Limb (tissue), 2 donors: ENCODE data around the gene PDPR.
A peak's percentile ranks its signal among the peaks of the same experiment; 100 is the strongest.
"Not testable (repeated sequence)": the region's sequence is repeated elsewhere in the genome, so short reads cannot be mapped to it uniquely, and the experiment has no call there.

Source experiments
- DNase-seq, 2 donors: peaks; one replicate each; pipeline ENCODE4 v3.0.0-alpha.2; 2016; ENCODE audit errors: extremely low spot score in 2 of 2

The PDPR gene

GRCh38 chr16:70113982-70114826 lies at the start of gene PDPR:
Gene PDPR, plus strand, starts transcription at chr16:70114332. Its CDS starts 6,161 bp downstream, at chr16:70120493.
- DNase-seq: peak; percentile 90 to 92

GRCh38 chr16:70064841-70065370 lies 49.2 kb upstream of the PDPR start:
- peak in 1 of 2 donors; percentile 68 for DNase-seq

GRCh38 chr16:70065376-70065745 lies 48.8 kb upstream of the PDPR start:
- DNase-seq: not testable (repeated sequence)

GRCh38 chr16:70065746-70066658 lies 48.1 kb upstream of the PDPR start:
- peak; percentile 61 to 90 for DNase-seq

- DNase-seq: not testable (repeated sequence)
Observed at GRCh38 chr16:70066751-70067150, 47.4 kb upstream of the PDPR start.

- DNase-seq: not testable (repeated sequence)
Observed at GRCh38 chr16:70079081-70079480, 35.1 kb upstream of the PDPR start.

- not testable (repeated sequence) for DNase-seq
Observed at GRCh38 chr16:70081219-70081618, 32.9 kb upstream of the PDPR start.

- not testable (repeated sequence) for DNase-seq
Observed at GRCh38 chr16:70083931-70084330, 30.2 kb upstream of the PDPR start.

GRCh38 chr16:70088160-70088559 lies 26.0 kb upstream of the PDPR start:
- not testable (repeated sequence) for DNase-seq

- not testable (repeated sequence) for DNase-seq
Observed at GRCh38 chr16:70088877-70089276, 25.3 kb upstream of the PDPR start.

GRCh38 chr16:70089289-70089688 lies 24.8 kb upstream of the PDPR start:
- not testable (repeated sequence) for DNase-seq

- DNase-seq: not testable (repeated sequence)
Observed at GRCh38 chr16:70091104-70091503, 23.0 kb upstream of the PDPR start.

GRCh38 chr16:70094096-70094495 lies 20.0 kb upstream of the PDPR start:
- not testable (repeated sequence) for DNase-seq

- DNase-seq: not testable (repeated sequence)
Observed at GRCh38 chr16:70109583-70110279, 4.4 kb upstream of the PDPR start.

- not testable (repeated sequence) for DNase-seq
Observed at GRCh38 chr16:70112162-70112561, 2.0 kb upstream of the PDPR start.

GRCh38 chr16:70113599-70113981 lies 542 bp upstream of the PDPR start:
- not testable (repeated sequence) for DNase-seq

- DNase-seq: not testable (repeated sequence)
Observed at GRCh38 chr16:70118354-70118753, 4.2 kb downstream of the PDPR start.

- not testable (repeated sequence) for DNase-seq
Observed at GRCh38 chr16:70118776-70119175, 4.6 kb downstream of the PDPR start.

- DNase-seq: not testable (repeated sequence)
Observed at GRCh38 chr16:70120398-70120797, 6.3 kb downstream of the PDPR start.

GRCh38 chr16:70123822-70124221 lies 9.7 kb downstream of the PDPR start:
- not testable (repeated sequence) for DNase-seq

- not testable (repeated sequence) for DNase-seq
Observed at GRCh38 chr16:70126226-70126625, 12.1 kb downstream of the PDPR start.
